ENCODE results near the gene RPL35A. TPM values are rescaled to one million over a fixed set of nuclear protein-coding genes. Genes with fewer than 3 reads are reported as not detected.
"Not testable (repeated sequence)": the region's sequence is repeated elsewhere in the genome, so short reads cannot be mapped to it uniquely, and the experiment has no call there.

RPL35A gene
- total and polyA plus RNA-seq, 12 donors = 564 to 1,614 (median 1,031) TPM

- Histone ChIP-seq H3K4me3 (no peak overlapping the region), H3K36me3 (replicated peaks in 1 of 2) (no peaks in the 10 kb centered on the region), H3K27me3 (no peaks in the 10 kb centered on the region), H3K9me3 (replicated peaks in 1 of 3) (no peaks in the 10 kb centered on the region), H3K27ac (no peak overlapping the region), H3K4me1 (replicated peaks in 1 of 2) (peaks cover 11 to 19% of the 10 kb centered on the region in 2 donors)
- WGBS, 4 donors = 83 to 97% (median 95%) methylated on average over 5 of the region's 5 CpGs
- TF ChIP-seq POLR2A (IDR thresholded peaks at IDR 0.05) = no peak
- no peak for TF ChIP-seq CTCF (IDR thresholded peaks at IDR 0.05)
- no peak for DNase-seq
- intact Hi-C loops (cut with DNase I) = no loop called here
Measured at GRCh38 chr3:197963019-197963637, 13.1 kb downstream of the RPL35A start.

- H3K9me3 ChIP-seq (replicated peaks in 1 of 3); H3K4me1 ChIP-seq (replicated peaks in 1 of 2); DNase-seq; H3K27me3 ChIP-seq; H3K27ac ChIP-seq; intact Hi-C loops (cut with DNase I); H3K36me3 ChIP-seq (replicated peaks in 1 of 2); H3K4me3 ChIP-seq: not testable (repeated sequence)
- WGBS, 4 donors = 91 to 97% (median 94%) methylated on average over 8 of the region's 8 CpGs
Measured at GRCh38 chr3:197967337-197967989, 17.5 kb downstream of the RPL35A start.

- no peak overlapping the region for H3K27ac ChIP-seq
- H3K27me3 ChIP-seq = no peaks in the 10 kb centered on the region
- no peaks in the 10 kb centered on the region for H3K4me1 ChIP-seq (replicated peaks in 1 of 2)
- intact Hi-C loops (cut with DNase I) = no loop called here
- WGBS, 4 donors = 70 to 85% (median 80%) methylated on average over 3 of the region's 3 CpGs
- no peak for TF ChIP-seq CTCF (IDR thresholded peaks at IDR 0.05)
- TF ChIP-seq POLR2A (IDR thresholded peaks at IDR 0.05) = no peak
- H3K9me3 ChIP-seq (replicated peaks in 1 of 3) = no peaks in the 10 kb centered on the region
- H3K36me3 ChIP-seq (replicated peaks in 1 of 2) = no peaks in the 10 kb centered on the region
- no peak for DNase-seq
- H3K4me3 ChIP-seq = no peak overlapping the region
Measured at GRCh38 chr3:197970588-197970987, 20.6 kb downstream of the RPL35A start.

GRCh38 chr3:197974016-197974415, 24.0 kb downstream of the RPL35A start:
- intact Hi-C loops (cut with DNase I) = no loop called here
- Histone ChIP-seq H3K36me3 (replicated peaks in 1 of 2) (no peaks in the 10 kb centered on the region), H3K27me3 (no peaks in the 10 kb centered on the region), H3K27ac (no peak overlapping the region), H3K4me1 (replicated peaks in 1 of 2) (no peaks in the 10 kb centered on the region), H3K4me3 (no peak overlapping the region), H3K9me3 (replicated peaks in 1 of 3) (no peaks in the 10 kb centered on the region)
- no peak for DNase-seq
- TF ChIP-seq POLR2A (IDR thresholded peaks at IDR 0.05) = no peak
- no peak for TF ChIP-seq CTCF (IDR thresholded peaks at IDR 0.05)
- 75 to 84% (median 77%) methylated on average over 1 of the region's 1 CpG for WGBS, 4 donors

- 94 to 98% (median 96%) methylated on average over 8 of the region's 8 CpGs for WGBS, 4 donors
Measured at GRCh38 chr3:197975311-197975710, 25.3 kb downstream of the RPL35A start.

More at GRCh38 chr3:197975311-197975710, 25.3 kb downstream of the RPL35A start:
- Histone ChIP-seq H3K9me3 (replicated peaks in 1 of 3) (no peaks in the 10 kb centered on the region), H3K4me3 (no peak overlapping the region), H3K4me1 (replicated peaks in 1 of 2) (no peaks in the 10 kb centered on the region), H3K36me3 (replicated peaks in 1 of 2) (no peaks in the 10 kb centered on the region), H3K27ac (no peak overlapping the region), H3K27me3 (no peaks in the 10 kb centered on the region)
- DNase-seq = no peak
- TF ChIP-seq CTCF (IDR thresholded peaks at IDR 0.05) (no peak), POLR2A (IDR thresholded peaks at IDR 0.05) (no peak)
- intact Hi-C loops (cut with DNase I) = no loop called here
